ENCODE data around the gene NSUN3. TPM values are rescaled to one million over a fixed set of nuclear protein-coding genes. Genes with fewer than 3 reads are reported as not detected.

The NSUN3 gene
- total RNA-seq, 4 donors from 2014 or later = 7.4 to 11.9 (median 8.0) TPM

- H3K27ac ChIP-seq (replicated peaks in 1 of 4) = no peak overlapping the region
- TF ChIP-seq POLR2AphosphoS5 (IDR thresholded peaks at IDR 0.05) = no peak
- TF ChIP-seq, protein P1, sequence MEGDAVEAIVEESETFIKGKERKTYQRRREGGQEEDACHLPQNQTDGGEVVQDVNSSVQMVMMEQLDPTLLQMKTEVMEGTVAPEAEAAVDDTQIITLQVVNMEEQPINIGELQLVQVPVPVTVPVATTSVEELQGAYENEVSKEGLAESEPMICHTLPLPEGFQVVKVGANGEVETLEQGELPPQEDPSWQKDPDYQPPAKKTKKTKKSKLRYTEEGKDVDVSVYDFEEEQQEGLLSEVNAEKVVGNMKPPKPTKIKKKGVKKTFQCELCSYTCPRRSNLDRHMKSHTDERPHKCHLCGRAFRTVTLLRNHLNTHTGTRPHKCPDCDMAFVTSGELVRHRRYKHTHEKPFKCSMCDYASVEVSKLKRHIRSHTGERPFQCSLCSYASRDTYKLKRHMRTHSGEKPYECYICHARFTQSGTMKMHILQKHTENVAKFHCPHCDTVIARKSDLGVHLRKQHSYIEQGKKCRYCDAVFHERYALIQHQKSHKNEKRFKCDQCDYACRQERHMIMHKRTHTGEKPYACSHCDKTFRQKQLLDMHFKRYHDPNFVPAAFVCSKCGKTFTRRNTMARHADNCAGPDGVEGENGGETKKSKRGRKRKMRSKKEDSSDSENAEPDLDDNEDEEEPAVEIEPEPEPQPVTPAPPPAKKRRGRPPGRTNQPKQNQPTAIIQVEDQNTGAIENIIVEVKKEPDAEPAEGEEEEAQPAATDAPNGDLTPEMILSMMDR (IDR thresholded peaks at IDR 0.05) = no peak
- 49% methylated on average over 6 of the region's 6 CpGs for WGBS
Measured at GRCh38 chr3:94137377-94137776, 74.5 kb downstream of the NSUN3 start.

DNA sequence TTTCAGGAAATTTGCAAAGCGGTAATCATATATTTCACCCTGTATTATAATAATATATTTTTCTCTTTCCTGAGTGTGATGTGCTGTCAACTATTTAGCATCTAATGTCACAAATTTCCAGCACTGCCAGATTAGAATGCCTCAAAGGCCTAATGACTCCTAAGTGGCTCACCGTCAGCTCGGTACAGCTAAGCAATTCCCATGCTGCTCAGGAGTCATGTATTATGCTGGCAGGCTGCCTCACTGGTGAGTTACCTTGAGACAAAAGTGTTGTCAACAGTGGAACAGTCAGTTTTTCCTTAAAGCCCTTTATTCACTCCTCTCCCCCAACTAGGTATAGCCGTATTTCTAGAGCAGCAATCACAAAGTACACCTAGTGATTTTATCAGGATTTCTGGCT, 83.6 kb downstream of the NSUN3 start:
- WGBS = 82% methylated on average over 4 of the region's 4 CpGs
- Histone ChIP-seq H3K4me3 (no peak overlapping the region), H3K4me1 (no peaks in the 10 kb centered on the region), H3K9me3 (no peaks in the 10 kb centered on the region), H3K36me3 (no peaks in the 10 kb centered on the region), H3K27me3 (no peaks in the 10 kb centered on the region), H3K27ac (replicated peaks in 1 of 4) (no peak overlapping the region)
- TF ChIP-seq, protein P1 (IDR thresholded peaks at IDR 0.05) = no peak
- no peak for TF ChIP-seq EP300 (IDR thresholded peaks at IDR 0.05)
- no peak for TF ChIP-seq POLR2A (IDR thresholded peaks at IDR 0.05; ENCODE audit: low read depth)
- TF ChIP-seq POLR2AphosphoS5 (IDR thresholded peaks at IDR 0.05) = no peak
- no peak for DNase-seq (ENCODE audit: extremely low spot score)
- intact Hi-C loops (cut with DNase I) = no loop called here

More at GRCh38 chr3:94137377-94137776, 74.5 kb downstream of the NSUN3 start:
- peak overlapping the region in 3 of 4 donors; percentile 15 to 21 (median 17) for H3K4me3 ChIP-seq
- no peaks in the 10 kb centered on the region for H3K27me3 ChIP-seq
- no peaks in the 10 kb centered on the region for H3K9me3 ChIP-seq
- no peaks in the 10 kb centered on the region for H3K36me3 ChIP-seq
- DNase-seq (ENCODE audit: extremely low spot score) = no peak
- no peaks in the 10 kb centered on the region for H3K4me1 ChIP-seq
- intact Hi-C loops (cut with DNase I) = no loop called here

DNA sequence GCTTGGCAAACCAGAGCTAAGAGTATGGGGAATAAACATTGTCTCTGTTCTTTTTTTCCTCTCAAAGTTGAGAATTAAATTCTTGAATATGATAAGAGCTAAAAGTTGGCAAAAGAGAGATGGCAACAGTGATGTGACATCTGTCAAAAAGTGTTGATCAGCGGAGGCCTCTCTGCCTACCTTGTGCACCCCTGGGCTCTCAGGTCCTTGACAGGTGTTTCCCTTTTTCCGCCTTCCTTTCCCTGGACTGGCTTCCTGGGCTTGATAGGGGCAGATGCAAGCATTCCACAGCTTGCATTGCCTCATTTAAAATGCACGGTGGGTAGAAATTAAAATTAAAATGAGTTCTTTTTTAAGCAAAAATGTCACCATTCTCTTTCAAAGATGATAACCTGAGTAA, 84.2 kb downstream of the NSUN3 start:
- intact Hi-C loops (cut with DNase I) = no loop called here
- no peaks in the 10 kb centered on the region for H3K9me3 ChIP-seq
- no peak overlapping the region for H3K27ac ChIP-seq (replicated peaks in 1 of 4)
- WGBS = 74% methylated on average over 3 of the region's 3 CpGs
- H3K36me3 ChIP-seq = no peaks in the 10 kb centered on the region
- DNase-seq (ENCODE audit: extremely low spot score) = no peak
- H3K4me1 ChIP-seq = no peaks in the 10 kb centered on the region
- no peaks in the 10 kb centered on the region for H3K27me3 ChIP-seq
- TF ChIP-seq EP300 (IDR thresholded peaks at IDR 0.05) = no peak
- TF ChIP-seq POLR2A (IDR thresholded peaks at IDR 0.05; ENCODE audit: low read depth) = no peak
- TF ChIP-seq, protein P1 (IDR thresholded peaks at IDR 0.05) = no peak
- no peak for TF ChIP-seq POLR2AphosphoS5 (IDR thresholded peaks at IDR 0.05)
- no peak overlapping the region for H3K4me3 ChIP-seq

GRCh38 chr3:94150113-94150512, 87.3 kb downstream of the NSUN3 start:
- Histone ChIP-seq H3K4me1 (no peaks in the 10 kb centered on the region), H3K27ac (replicated peaks in 1 of 4) (no peak overlapping the region), H3K4me3 (no peak overlapping the region), H3K36me3 (no peaks in the 10 kb centered on the region), H3K9me3 (no peaks in the 10 kb centered on the region), H3K27me3 (no peaks in the 10 kb centered on the region)
- 59% methylated on average over 2 of the region's 2 CpGs for WGBS
- TF ChIP-seq, protein P1 (IDR thresholded peaks at IDR 0.05) = no peak
- TF ChIP-seq POLR2A (IDR thresholded peaks at IDR 0.05; ENCODE audit: low read depth) (no peak), EP300 (IDR thresholded peaks at IDR 0.05) (no peak), POLR2AphosphoS5 (IDR thresholded peaks at IDR 0.05) (no peak)
- intact Hi-C loops (cut with DNase I) = no loop called here
- DNase-seq (ENCODE audit: extremely low spot score) = no peak

DNA sequence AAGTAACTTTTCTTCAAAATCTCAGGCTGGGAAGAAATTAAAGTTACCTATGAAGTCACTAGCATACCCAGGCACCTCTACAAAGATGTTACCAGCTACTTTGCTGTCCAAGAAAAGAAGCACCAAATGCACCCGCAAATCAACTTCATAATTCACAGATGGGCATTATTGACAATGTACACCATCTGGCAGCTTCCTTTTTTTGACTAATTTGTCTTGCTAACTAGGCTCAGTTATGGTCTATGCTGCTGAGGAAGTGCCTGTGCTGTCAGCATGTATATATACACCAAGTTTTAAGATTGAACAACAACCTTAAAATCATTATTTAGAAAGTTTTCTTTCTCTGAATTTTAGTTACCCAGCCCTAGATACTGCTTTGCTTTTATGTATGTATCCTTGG, 93.8 kb downstream of the NSUN3 start:
- Histone ChIP-seq H3K4me1 (no peaks in the 10 kb centered on the region), H3K4me3 (no peak overlapping the region), H3K36me3 (no peaks in the 10 kb centered on the region), H3K9me3 (no peaks in the 10 kb centered on the region), H3K27me3 (no peaks in the 10 kb centered on the region), H3K27ac (replicated peaks in 1 of 4) (no peak overlapping the region)
- intact Hi-C loops (cut with DNase I) = no loop called here
- DNase-seq (ENCODE audit: extremely low spot score) = no peak
- TF ChIP-seq, protein P1 (IDR thresholded peaks at IDR 0.05) = no peak
- no peak for TF ChIP-seq POLR2A (IDR thresholded peaks at IDR 0.05; ENCODE audit: low read depth)
- TF ChIP-seq POLR2AphosphoS5 (IDR thresholded peaks at IDR 0.05) = no peak
- no peak for TF ChIP-seq EP300 (IDR thresholded peaks at IDR 0.05)
- 93% methylated on average over 1 of the region's 1 CpG for WGBS
